ENCODE results near the gene ACVR2B.

GRCh38 chr3:38534180-38534579 lies 80.5 kb downstream of the ACVR2B start:
- TF ChIP-seq CTCF (IDR thresholded peaks at IDR 0.05 in 4 of 5, conservative IDR thresholded peaks at IDR 0.05 in 1 of 5): no peak
- no peak for TF ChIP-seq POLR2A (IDR thresholded peaks at IDR 0.05)
